ENCODE measurements around the gene BCL2L2.
A peak's percentile ranks its signal among the peaks of the same experiment; 100 is the strongest.
"Not testable (repeated sequence)": the region's sequence is repeated elsewhere in the genome, so short reads cannot be mapped to it uniquely, and the experiment has no call there.

The BCL2L2 gene

DNA sequence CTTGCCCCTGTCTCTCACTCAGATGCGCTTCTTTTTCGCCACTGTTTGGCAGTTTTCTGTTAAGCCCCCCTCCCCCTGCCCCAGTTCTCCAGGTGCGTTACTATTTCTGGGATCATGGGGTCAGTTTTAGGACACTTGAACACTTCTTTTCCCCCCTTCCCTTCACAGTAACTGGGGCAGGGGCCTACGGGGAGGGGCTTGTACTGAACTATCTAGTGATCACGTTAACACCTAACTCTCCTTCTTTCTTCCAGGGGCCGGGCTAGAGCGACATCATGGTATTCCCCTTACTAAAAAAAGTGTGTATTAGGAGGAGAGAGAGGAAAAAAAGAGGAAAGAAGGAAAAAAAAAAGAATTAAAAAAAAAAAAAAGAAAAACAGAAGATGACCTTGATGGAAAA lies 18.4 kb downstream of the BCL2L2 start:
- DNase-seq, result no peak

- not testable (repeated sequence) for DNase-seq
Observed at GRCh38 chr14:23325746-23326145, 19.1 kb downstream of the BCL2L2 start.

DNA sequence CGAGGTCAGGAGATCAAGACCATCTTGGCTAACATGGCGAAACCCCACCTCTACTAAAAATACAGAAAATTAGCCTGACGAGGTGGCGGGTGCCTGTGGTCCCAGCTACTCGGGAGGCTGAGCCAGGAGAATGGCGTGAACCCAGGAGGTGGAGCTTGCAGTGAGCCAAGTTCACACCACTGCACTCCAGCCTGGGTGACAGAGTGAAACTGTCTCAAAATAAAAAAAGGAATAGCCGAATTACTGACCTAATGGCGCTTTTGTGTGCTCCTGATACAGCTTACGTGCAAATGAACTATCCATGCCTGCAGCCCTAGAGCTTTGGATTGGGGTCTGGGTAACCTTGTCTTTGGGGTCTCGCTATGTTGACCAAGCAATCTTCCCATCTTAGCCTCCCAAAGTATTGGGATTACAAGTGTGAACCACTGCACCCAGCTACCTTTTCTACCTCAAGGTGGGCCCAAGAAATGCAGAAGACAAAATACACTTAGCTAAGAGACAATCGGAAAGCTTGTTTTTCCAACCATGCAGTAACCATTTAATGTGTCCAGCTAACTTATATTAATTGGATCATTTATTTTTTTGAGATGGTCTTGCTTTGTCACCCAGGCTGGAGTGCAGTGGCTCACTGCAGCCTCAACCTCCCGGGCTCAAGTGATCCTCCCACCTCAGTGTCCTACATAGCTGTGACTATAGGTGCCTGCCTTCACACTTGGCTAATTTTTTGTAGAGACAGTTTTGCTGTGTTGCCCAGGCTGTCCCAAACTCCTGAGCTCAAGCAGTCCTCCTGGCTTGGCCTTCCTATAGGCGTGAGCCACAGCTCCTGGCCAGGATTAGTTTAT lies 20.1 kb downstream of the BCL2L2 start:
- DNase-seq, result no peak

- DNase-seq, result peak; percentile 65
Observed at GRCh38 chr14:23327947-23328744, 21.5 kb downstream of the BCL2L2 start.

DNA sequence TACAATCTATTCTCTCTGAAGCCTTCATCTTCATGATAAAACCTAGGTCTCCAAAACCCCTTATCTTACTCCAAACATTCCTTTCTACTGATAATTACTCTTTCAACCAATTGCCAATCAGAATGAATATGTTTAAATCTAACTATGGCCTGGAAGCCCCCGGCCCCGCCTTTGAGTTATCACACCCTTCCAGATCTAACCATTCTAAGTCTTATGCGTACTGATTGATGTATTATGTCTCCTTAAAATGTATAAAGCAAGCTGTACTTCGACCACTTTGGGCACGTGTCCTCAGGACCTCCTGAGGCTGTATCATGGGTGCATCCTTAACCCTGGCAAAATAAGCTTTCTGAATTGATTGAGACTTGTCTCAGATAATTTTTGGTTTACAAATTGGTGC lies 29.0 kb downstream of the BCL2L2 start:
- no peak for DNase-seq

- DNase-seq, result no peak
Observed at GRCh38 chr14:23339506-23340268, 33.1 kb downstream of the BCL2L2 start.

DNA sequence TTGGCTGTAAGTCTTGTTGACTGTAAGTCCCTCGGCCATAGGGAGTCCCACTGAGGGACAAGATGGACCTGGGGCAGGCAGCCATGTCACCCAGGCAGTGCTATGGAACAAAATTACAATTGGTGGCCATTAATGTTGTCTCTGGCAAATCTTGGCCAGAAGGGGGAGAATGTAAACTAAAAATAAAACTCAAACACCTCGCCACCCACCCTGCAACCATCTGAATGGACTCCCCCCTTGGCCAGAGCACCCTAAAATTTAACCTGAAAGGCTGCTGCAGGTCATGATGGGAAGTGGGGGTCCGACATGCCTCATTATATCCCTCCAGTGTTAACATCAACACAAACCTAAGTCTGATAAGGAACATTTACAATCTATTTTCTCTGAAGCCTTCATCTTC lies 37.8 kb downstream of the BCL2L2 start:
- no peak for DNase-seq

DNA sequence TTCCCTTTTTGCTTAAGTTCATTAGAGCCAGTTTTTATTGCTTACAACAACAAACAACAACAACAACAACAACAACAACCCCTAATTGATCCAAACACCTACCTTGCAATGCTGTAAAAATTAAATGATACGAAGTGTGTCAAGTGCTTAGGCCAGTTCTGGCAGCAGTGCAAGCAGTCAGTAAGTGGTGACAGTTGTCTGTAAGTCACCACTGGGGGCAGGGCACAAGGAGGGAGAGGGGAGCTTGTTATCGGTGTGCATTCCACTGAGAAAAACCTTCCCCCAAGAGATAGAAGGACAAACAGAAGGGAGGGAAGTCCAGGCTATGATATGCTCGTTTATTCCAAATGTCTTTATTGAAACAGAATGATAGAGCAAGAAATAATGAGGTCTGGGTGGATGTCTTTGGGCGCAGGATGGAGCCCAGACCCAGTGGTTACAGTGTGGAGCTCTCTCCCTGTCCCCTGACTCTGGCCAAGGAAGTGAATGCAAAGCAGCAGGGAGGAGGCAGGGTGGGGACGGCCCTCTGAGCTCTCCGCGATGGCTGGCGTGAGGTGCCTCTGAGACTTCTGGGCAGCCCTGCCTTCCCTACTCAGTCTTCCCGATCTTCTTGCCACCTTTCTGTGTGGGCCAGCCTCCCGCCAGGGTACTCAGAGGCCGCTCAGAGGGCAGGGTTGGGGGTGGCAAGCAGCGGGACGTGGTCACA lies 39.5 kb downstream of the BCL2L2 start:
- DNase-seq, result no peak

DNA sequence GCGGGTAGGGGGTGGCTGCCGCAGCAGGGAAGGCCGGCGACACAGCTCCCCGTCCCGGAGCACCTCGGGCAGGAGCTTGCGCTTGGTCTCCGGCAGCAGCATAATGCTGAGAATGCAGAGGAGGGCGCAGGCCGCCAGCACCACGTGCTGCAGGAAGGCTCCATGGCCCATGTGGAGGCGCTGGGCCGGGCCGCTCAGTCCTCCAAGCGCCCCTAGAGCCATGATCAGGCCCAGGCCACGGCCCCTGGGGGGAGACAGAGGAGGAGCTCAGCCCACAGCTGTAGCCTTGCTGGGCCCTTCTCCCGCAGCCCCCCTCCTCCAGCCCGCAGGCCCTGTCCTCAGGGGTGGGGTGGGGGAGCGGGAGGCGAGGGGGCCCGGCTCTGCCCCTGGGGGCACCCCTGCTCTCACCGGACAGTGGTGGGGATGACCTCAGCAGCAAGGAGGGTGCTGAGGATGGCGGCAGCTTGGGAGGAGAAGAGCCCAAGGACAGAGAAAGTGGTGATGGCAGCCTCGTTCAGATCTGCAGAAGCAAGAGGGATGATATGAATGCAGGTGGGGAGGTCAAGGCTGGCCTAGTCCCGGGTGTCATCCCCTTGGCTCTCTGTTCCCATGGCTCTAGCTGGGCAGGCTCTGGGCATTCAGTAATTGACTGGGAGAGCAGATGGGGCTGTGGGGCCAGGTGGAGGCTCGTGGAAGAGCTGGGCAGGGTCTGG lies 40.2 kb downstream of the BCL2L2 start:
- no peak for DNase-seq

- DNase-seq, result no peak
Observed at GRCh38 chr14:23347406-23348296, 41.0 kb downstream of the BCL2L2 start.

GRCh38 chr14:23348297-23348655 lies 41.6 kb downstream of the BCL2L2 start:
- no peak for DNase-seq

- DNase-seq, result no peak
Observed at GRCh38 chr14:23349156-23349845, 42.7 kb downstream of the BCL2L2 start.

- peak; percentile 83 for DNase-seq
Observed at GRCh38 chr14:23351681-23352505, 45.3 kb downstream of the BCL2L2 start.

DNA sequence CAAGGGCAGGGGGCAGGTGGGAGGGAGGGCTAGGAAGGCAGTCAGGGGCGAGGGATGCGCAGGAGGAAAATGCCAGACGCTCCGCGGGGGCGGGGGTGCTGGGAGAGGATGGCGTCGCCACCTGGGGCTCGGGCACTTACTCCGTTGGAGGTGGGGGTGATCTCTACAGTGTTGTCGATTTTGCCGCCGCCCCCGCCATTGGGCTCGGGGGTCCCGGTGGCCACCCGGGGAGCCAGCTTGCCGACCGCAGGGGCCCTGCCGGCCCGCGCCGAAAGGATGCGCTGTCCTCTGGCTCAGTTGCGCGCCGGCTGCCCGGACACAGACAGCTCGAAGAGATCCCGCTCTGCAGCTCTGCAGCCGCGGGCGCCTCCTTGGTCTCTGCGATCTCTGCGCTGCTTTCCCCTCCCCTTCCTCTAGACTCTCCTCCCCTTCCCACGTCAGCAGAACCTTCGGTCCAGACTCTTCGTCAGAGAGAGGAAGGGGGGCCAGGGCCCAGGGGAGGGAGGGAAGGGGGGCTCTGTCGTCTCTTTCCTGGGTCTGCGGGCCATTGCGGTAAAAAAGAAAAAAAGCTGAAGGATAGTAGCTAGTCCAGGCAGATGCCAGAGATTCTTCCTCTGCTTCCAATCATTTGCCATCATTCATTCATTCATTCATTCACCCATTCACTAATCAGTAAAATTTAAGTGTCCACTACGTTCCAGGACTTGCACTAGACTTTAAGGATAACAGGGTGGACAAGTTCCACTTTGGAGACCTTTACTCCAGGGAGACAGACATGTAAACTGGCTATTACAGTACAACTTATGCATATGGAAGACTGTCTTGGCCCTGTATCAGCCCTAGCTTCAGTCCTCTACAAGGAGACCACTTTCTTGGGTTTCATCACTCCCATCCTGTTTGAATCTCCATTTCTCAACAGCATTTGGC lies 46.1 kb downstream of the BCL2L2 start, which contains the start of gene SLC22A17:
Gene SLC22A17, minus strand, starts transcription at position 382 of the 927 bp plus-strand sequence.
- peak; percentile 93 for DNase-seq

GRCh38 chr14:23353433-23353780 lies 46.8 kb downstream of the BCL2L2 start:
- DNase-seq, result no peak

DNA sequence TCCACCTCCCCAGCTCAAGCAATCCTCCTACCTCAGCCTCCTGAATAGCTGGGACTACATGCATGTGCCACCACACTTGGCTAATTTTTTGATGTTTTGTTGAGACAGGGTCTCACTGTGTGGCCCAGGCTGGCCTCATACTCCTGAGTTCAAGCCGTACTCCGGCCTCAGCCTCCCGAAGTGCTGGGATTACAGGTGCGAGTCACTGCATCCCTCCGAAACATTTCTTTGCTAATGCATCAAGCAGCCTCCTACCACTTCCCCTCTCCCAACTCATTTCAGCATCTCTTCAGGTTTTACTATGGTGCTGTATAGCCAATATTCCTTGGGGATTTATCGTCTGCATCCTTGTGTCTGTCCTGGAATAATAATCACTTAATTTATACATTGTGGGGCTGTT lies 48.4 kb downstream of the BCL2L2 start:
- no peak for DNase-seq

DNA sequence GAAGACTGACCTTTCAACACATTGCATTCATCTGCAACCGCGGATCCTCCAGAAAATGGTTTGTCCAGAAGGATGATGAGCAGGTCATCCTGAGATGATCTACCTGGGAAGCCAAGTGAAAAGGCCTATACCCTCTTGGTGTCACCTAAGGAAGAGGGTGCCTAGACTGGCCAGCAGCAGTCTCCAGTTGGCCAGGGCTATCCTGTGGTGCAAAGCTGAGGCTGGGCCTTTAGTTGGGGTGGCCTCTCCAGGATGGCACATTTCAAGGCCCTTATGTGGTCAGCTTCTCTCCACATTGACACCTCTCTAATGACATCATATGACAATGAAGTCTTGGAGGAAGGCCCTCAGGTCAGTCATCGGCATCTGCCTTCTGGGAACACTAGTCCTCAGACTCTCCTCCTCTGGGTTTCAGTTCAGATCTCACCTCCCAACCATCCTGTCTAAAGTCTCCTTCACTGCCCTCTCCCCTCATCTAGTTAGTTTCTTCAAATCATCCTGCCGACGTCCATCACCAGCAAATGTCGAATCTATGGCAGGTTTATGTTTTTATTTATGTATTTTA lies 49.3 kb downstream of the BCL2L2 start:
- no peak for DNase-seq

GRCh38 chr14:23356662-23357061 lies 50.0 kb downstream of the BCL2L2 start:
- DNase-seq, result no peak
